ENCODE measurements around the gene TCF3.

Gene TCF3

GRCh38 chr19:1577929-1578618, 74.3 kb downstream of the TCF3 start:
- DNase-seq: no peak

GRCh38 chr19:1577090-1577928, 75.1 kb downstream of the TCF3 start:
- no peak for DNase-seq

GRCh38 chr19:1576242-1577089, 75.9 kb downstream of the TCF3 start:
- DNase-seq: no peak

- no peak for DNase-seq
Measured at GRCh38 chr19:1575323-1576241, 76.8 kb downstream of the TCF3 start.

- DNase-seq: no peak
Measured at GRCh38 chr19:1574354-1575136, 77.9 kb downstream of the TCF3 start.

- DNase-seq: no peak
Measured at GRCh38 chr19:1572795-1573194, 79.6 kb downstream of the TCF3 start.

GRCh38 chr19:1571358-1571757, 81.1 kb downstream of the TCF3 start:
- no peak for DNase-seq

- no peak for DNase-seq
Measured at GRCh38 chr19:1570836-1571235, 81.6 kb downstream of the TCF3 start.

GRCh38 chr19:1569997-1570396, 82.4 kb downstream of the TCF3 start:
- no peak for DNase-seq

- DNase-seq: peak; percentile 82
Measured at GRCh38 chr19:1568320-1569019, 83.9 kb downstream of the TCF3 start, which contains the start of gene MEX3D. Gene MEX3D, minus strand, starts transcription at chr19:1568325. Its CDS starts 267 bp downstream, at chr19:1568058.

GRCh38 chr19:1567848-1568227, 84.6 kb downstream of the TCF3 start:
- DNase-seq: no peak

GRCh38 chr19:1567116-1567847, 85.1 kb downstream of the TCF3 start:
- no peak for DNase-seq

GRCh38 chr19:1566392-1567115, 85.9 kb downstream of the TCF3 start:
- no peak for DNase-seq

GRCh38 chr19:1563251-1563650, 89.2 kb downstream of the TCF3 start:
- no peak for DNase-seq

- DNase-seq: no peak
Measured at GRCh38 chr19:1561236-1561842, 91.1 kb downstream of the TCF3 start.

GRCh38 chr19:1560286-1560882, 92.0 kb downstream of the TCF3 start:
- DNase-seq: no peak

All from CD4-positive, alpha-beta T cell treated with Interferon gamma for 1 hour (primary cell).